Fibroblast of skin of scalp (primary cell): ENCODE results near the gene MYOG.

Source experiments
- DNase-seq: peaks from one replicate; pipeline ENCODE4 v3.0.0-alpha.2; 2013

MYOG gene

DNA sequence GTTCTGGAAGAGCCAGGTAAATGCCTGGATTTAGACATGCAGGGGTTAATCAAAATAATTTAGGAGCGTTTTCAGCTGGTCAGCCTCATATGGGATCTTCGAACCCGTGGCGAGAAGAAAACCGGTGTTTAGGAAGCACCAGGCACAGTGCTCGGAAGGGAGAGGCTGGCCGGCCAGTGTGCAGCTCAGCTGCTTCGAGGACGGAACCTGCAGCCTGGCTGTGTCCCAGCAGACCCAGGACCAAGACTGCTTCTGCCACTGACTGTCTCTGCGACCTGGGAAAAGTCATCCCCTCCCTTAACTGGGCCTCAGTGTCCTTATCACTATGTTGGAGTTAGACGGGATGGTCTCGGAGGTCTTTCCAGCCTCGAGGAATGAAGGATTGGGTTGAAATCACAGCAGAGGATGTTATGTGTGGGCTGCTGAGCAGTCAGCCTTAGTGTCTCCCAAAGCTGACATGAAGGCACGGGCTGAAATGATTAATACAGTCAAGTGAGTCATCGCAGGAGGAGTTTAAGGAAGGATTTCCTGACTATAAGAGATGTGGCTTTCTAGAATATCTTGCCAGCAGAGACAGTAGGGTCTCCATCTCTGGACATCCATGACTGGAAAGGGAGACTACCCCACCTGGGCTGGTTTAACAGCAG lies 38.7 kb downstream of the MYOG start:
- DNase-seq: peak; percentile 80

DNA sequence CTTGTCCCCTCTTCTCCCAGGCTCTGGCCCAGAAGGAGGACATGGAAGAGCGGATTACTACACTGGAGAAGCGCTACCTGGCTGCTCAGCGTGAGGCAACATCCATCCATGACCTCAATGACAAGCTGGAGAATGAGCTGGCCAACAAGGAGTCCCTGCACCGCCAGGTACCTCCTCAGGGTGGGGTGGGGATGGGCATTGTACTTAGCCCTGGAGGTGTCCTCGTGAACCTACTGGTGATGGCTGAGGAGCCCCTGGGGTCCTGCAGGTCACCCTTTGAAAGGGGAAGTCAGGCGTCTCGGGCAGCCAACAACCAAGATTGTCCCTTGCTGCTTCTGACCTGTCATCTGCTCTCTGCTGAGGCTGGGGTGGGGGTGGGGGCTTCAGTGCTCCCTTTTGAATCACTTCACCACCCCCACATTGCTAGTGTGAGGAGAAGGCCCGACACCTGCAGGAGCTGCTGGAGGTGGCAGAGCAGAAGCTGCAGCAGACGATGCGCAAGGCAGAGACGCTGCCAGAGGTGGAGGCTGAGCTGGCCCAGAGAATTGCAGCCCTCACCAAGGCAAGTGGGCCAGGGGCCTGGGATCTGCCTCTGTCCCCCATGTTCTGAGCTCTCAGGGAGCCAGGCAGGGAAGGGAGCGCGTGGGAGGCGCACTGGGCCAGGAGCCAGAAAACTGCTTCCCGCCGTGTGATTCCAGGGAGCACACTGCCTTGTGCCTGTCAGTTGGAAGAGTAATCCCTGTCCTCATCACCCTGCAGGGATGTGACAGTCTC lies 39.8 kb downstream of the MYOG start:
- no peak for DNase-seq

DNA sequence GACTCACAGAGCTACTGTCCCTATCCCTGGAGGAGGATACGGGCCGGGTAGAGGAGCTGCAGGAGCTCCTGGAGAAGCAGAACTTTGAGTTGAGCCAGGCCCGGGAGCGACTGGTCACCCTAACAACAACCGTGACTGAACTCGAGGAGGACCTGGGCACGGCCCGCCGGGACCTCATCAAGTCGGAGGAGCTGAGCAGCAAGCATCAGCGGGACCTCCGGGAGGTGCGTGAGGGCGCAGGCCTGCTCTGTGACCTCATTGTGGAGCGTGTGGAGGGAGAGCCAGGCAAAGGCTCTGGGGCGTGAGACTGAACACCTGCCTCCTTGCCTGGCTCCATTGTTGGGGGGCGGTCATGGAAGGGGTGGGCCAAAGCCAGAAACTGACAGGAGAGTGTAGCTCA lies 40.5 kb downstream of the MYOG start:
- no peak for DNase-seq

DNA sequence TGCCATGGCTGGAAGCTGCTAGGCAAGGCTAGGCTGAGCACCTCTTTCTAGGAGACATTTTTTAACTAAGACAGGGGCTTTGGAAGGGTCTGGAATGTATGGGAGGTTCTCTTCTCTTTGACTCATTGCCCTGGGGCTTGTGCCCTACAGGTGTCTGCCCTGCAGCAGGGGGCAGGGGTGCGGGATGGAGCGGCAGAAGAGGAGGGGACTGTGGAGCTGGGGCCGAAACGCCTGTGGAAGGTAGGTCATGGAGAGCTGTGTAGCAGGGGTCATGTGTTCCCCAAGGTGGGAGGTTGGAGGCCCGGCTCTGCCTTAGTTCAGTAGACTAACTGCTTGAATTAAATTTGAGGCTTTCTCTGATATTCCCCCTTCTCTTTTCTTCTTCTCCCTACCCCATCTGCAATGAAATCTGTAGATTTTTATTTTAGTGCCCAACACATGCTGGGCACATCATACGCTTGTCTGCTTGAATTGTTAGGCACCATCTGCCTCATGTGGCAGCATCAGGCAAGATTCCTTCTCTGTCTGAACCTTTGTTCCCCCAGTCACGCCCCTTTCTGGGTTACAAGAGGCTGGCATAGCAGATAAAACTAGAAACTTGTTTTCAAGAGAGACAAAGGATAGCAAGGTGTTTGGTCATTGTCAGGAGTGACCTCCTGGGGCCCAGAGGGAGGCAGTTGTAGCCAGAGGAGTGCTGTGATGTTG lies 41.1 kb downstream of the MYOG start:
- no peak for DNase-seq

DNA sequence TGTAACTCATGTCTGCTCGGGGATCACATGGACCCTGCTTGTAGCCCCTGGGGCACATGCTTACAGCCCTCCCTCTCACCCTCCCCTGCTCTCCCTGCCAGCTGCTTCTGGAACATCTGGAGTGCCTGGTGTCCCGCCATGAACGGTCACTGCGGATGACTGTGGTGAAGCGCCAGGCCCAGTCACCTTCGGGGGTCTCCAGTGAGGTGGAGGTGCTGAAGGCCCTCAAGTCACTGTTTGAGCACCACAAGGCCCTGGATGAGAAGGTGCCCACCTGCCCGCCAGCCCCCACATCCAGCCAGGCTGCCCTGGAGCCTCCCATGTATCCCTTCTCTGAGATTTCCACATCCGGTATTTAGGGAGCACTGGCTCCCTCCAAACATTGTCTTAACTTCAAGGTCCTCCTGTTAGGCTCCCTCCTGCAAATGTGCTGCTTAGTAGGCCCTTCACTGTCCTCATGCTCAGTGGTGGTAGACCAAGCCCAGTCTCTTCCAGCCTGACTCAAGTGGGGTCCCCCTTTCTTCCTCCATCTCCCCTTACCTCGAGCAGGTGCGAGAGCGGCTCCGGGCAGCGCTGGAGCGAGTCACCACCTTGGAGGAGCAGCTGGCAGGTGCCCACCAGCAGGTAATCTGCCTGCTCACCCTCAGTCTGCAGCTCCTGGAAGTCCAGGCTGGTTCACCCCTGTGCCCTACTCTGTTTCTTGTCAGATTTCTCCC lies 41.8 kb downstream of the MYOG start:
- no peak for DNase-seq

DNA sequence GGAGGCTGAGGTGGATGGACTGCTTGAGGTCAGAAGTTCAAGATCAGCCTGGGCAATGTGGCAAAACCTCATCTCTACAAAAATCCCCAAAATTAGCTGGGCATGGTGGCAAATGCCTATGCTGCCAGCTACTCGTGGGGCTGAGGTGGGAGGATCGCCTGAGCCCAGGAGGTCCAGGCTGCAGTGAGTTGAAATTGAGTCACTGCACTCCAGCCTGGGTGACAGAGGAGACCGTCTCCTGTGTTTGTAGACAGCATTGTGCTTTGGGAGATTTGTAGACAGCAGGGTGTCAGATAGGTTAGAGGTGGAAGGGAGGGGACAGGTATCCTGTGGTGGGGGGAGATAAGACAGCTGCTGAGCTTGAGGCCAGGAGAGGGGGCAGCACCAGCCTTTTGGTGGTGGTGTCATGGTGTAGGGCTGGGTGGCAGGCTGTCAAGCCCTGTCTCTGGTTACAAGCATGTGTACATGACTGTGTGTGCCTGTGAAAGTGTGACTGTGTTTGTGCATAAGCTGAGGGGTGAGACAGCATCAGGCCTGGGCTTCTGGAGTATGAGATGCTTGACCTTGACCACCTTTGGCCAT lies 44.4 kb downstream of the MYOG start:
- DNase-seq: no peak

DNA sequence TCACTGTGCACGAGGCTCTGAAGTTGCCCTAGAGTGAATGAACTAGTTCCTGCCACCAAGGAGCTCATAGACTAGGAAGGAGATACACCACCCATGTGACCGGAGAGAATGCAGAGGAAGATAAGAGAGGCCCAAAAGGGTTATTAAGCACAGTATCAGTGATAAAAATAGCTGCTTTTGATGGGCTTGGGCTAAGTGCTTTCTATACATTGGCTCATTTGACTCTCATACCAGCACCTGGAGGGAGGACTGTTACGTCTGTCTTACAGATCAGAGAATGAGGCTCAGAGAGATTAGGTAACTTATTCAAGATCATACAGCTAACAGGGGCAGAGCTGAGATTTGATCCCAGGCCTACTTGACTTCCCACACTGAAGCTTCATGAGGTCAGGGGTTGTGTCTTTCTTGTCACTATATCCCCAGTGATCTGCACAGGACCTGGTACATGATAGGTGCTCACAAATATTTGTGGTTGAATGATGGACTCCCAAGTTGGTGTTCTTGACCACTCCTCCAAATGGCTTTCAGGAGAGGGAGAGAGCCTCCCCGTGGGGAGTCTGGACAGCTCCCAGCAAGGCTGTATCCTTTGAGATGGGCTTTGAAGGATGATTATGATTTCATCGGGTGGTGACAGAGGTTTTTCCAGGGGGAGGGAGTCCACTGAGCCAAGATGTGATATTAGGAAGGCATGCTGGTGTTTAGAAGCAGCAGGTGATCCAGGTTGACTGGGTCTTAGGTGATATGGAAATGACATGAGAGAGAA lies 45.1 kb downstream of the MYOG start:
- DNase-seq: no peak

DNA sequence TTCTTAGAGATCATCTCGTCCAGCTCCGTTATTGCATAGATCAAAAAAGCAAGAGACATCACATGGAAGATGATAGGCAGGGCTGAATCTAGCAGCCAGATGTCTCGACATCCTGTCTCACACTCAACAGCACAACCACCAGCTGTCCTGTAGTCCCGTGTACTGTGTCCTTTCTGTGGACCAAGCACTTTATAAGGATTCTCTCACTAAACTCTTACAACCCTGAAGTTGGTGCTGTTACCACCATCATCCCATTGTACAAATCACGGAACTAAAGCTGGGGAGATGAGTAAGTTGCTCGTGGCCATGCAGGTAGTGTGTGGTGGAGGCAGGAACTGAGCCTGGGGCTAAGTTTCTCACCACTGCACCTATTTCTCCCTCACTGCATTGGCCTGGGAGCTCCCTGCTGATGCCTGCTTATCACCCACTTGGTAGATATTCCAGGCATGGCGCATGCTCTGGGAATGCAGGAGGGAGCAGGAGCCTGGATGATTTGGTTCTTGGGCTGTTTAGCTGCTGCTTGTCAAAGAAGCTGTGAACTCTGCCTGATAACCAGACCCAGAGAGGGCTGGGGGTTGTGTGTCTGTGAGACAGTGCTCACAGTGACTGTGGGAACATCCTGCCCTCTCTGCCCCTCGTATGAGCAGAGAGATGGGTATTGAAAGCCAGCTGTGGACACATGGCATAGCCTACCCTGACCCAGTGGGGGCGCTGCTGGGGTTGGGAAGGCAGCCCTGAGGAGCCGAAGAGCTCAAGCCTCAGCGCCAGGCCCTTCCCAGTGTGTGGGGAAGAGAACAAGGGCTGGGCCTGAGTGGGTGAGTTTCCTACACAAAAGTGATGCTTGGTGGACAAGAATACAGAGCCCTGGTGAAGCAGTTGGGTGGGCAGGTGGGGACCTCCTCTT lies 46.0 kb downstream of the MYOG start:
- DNase-seq: no peak

DNA sequence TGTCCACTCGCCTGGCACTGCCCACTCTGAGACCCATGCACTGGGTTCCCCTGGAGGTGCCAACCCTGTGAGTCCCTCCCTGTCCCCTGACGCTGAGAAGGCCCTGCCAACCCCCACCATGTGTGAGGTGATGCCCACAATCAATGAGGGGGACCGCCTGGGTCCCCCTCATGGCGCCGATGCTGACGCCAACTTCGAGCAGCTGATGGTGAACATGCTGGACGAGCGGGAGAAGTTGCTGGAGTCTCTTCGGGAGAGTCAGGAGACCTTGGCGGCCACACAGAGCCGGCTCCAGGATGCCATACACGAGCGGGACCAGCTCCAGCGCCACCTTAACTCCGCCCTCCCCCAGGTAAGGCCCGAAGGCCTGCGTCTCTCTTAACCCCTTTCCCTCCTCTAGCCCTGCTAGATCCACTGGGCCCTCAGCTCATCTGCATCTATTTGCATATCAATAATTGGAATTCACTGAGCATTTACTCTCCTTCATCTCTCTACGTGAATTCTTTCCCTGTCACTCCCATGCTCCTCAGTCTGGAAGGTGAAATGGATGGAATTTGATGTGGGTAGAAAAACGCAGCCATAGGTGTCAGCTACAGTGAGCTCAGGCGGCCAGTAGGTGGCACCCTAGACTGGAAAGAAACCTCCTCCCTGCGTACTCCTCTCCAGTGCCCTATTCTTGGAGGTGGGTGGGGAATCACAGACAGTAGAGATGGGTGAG lies 46.8 kb downstream of the MYOG start:
- DNase-seq: peak; percentile 70

DNA sequence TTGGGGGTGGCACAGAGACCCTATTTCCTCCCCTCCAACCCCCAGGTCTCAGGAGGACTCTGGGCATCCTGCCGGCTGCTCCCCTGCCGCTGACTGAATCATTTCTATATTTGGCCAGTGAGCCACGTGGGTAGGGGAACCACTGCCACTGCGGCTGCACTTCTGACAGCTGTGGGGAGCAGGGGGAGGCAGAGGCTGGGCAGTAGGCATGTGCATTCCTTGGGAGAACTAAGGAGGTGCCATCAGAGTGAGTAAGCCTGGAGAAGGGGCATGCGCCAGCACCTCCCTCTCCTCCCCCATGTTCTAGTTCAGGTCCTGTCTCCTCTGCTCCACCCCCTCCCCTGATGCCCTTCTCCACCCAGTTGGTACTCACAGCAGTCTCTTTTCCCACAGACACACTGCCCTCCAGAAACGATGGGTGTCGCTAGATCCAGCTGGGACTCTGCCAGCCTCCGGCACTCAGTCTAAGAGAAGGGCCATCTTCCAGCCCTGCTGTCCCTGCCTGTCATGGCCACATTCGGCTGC lies 47.5 kb downstream of the MYOG start:
- peak; percentile 87 for DNase-seq

DNA sequence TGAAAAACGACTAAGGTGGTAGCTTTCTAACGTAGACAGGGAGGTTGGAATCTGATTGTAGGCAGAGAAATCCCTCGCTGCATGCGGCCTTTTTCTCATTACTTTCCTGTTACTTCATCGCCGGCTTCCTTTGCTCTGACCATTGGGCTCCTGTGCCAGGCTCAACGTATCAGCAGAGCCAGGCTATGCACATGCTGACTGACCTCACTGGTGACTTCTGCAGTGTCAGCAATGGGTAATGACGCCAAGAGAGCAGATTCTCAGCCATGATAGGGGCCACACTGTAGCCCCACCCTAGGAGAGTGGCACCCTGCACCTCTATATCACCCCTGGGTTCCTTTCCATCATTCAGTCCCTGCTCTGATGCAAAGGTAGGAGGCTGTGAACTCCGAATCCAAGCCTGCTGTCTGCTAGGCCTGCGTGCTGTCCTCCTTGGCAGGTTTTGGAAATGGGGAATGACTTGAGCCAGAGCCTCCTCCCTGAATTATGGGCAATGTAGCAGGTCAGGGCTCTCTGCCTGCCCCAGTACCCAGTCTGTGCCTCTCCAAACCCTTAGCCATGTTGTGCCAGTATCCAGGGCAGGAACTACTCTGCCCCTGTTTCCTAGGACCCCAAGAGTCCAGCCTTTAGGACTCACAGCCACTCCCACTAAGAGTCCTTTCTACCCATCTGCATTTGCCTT lies 48.2 kb downstream of the MYOG start:
- no peak for DNase-seq

DNA sequence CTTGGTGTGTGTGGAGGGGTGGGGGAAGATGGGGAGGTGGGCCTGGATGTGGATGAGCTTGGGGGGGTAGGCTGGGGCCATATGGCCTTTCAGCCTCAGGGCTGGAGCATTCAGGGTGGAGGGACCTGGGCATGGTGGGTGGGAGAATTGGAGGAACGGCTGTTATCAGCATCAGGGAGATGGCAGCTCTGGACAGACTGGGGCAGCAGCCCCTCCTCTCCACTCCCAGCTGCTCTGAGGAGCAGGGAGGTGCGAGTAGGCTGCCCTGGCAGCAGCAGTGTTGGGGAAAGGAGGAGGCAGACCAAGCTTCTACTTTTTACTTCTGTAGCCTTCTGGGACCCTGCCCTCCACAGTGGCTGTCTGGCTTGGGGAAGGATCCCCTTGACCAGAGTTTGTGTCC lies 49.3 kb downstream of the MYOG start:
- no peak for DNase-seq

DNA sequence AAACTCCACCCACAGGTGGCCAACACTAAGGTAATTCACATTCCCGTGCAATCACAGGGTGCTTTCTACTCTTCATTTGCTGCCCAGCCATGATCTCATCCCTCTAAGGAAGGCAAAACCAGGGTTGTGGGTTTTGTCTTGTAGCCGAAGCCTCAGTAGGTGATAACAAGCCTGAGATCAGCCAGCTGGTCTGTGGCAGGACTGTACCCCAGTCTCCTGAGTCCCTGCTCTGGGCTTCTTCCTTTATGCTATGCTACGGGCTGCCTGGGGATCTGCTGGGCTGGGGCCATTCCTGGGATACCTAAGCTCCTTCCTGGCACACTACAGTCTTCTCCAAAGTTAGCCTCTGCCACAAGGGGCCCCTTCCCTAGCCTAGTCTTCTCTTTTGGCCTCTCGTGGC lies 49.7 kb downstream of the MYOG start:
- peak; percentile 37 for DNase-seq

DNA sequence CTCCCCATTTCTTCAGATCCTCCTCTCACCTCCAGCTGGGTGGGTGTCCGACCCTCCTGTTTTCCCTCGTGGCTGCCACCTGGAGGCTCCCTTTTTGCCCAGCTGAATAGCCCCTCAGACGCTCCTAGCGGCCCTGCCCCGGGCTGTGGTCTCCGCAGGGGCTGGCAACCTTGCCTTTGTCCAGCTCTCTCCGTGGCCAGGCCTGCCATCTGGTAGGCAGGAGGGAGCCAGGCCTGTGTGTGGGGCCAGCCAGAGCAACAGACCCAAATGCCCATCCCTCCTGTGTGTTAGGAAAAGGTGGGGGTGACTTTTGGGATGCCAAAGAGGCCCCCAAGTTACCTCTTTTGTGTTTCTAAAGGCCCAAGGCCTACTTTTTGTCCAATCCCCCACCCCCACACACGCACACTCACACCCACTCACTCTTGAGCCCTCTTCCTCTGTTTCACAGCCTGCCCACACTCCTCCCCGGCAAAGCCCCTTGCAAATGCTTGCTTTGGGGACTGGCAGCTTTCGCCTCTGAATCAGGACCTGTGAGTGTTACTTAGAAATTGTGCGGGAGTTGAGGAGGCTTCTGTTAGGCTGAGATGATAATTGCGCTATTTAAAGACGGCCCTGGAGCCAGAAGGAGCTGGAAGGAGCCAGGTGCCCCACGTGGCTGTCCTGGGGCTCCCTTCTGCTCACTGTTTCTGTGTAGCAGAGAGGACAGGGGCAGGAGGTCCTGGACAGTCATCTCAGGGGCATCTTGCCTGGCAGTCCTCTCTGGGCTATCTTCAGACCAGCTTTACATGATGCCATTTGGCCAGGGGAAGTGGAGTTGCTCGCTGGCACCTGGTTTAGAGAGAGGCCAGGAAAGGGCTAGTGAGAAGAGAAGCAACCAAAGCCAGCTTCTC lies 50.5 kb downstream of the MYOG start:
- DNase-seq: no peak

DNA sequence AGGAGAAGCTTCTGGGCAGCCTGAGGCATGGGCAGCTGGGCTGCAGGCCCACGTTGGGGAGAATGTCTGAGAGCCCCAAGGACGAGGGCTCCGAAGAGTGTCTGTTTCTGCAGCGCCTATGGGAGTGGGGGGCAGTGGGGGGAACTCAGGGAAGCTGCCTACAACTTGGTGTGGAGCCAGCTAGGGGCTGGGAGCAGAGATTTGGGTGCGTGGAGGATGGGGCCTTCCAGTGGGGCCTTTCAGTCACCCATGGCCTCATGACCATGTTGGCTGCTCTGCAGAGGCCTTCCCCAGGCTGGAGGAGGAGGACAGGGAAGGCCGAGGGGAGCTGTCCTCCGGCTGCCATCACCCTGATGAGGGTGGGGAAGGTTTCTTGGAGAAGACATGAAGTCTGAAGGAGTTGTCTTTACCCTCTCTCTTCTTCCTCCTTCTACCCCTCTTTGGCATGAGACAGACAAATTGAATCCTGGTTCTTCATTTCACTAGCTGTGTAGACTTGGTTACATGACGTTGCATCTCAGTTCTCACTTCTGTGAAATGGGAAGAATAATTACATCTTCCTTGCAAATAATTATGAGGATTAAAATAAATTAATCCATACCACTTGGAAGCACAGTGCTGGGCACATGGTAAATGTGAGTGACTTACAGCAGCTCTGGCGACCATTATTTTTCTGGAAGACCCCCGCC lies 51.2 kb downstream of the MYOG start:
- DNase-seq: no peak

DNA sequence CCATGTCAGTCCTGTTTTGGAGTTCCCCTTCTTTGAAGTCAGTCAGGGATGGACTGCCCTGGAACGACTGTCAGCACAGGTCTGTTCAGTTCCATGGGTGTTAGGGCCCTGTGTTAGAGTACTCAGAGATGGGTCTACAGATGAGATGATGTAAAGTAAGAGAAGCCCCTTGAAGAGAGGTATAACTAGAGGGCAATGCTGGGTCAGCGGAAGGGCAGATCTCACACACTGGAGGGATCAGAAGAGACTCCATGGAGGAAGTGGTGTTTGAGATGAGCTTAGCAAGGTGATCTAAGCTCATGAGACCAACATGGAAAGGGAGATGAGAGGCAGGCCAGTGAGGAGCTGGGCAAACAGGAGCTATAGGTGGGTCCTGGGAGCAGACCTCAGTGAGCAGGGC lies 51.9 kb downstream of the MYOG start:
- no peak for DNase-seq

DNA sequence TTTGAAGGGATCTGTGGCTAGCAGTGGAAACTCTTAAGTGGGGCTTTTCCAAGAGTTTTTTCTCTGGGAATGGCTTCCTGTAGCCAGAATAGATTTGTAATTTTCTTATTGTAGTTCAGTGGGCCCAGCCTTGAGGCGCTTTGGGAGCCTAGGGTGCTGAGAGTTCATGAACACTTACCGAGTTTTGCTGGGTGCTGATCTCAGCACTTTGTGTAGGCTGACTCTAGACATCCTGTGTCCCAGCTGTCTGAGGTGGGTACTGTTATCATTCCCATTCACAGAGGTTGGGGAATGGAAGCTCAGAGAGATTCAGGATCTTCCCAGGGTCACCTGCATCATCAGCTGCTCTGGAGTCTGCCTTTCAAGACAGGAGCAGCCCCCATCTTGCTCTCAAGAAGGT lies 52.5 kb downstream of the MYOG start:
- no peak for DNase-seq
